Mesenchymal stem cell (in vitro differentiated cells and primary cell): ENCODE results near the gene TMEM167B.
A peak's percentile ranks its signal among the peaks of the same experiment; 100 is the strongest.

Experiments used
- DNase-seq: peaks from one replicate; pipeline ENCODE4 v3.0.0-alpha.2; 2013
- H2AFZ ChIP-seq: one replicate; pipeline ENCODE4 v1.6.1; 2013; ENCODE audit warnings: low read depth, mild to moderate bottlenecking, control low read depth, inconsistent platforms, low read length, moderate library complexity
- H2AK5ac ChIP-seq: 2 replicates; pipeline ENCODE4 v1.6.1; 2013; ENCODE audit warnings: low read length, moderate library complexity, mild to moderate bottlenecking, inconsistent platforms; ENCODE audit not compliant: severe bottlenecking
- H2BK120ac ChIP-seq: one replicate; pipeline ENCODE4 v1.6.1; 2013; ENCODE audit warnings: low read depth, mild to moderate bottlenecking, inconsistent platforms, low read length, moderate library complexity
- H2BK12ac ChIP-seq, 2 experiments: one replicate each; pipeline ENCODE4 v1.6.1; 2013; ENCODE audit warnings: inconsistent platforms in 2 of 2, low read length in 2 of 2, mild to moderate bottlenecking in 2 of 2, moderate library complexity in 2 of 2, control low read depth in 1 of 2
- H2BK15ac ChIP-seq: one replicate; pipeline ENCODE4 v1.6.1; 2013; ENCODE audit warnings: mild to moderate bottlenecking, low read depth, inconsistent platforms; ENCODE audit not compliant: poor library complexity, severe bottlenecking
- H2BK5ac ChIP-seq: 2 replicates; pipeline ENCODE4 v1.6.1; 2013; ENCODE audit warnings: low read depth, mild to moderate bottlenecking, low read length, control low read depth, inconsistent platforms; ENCODE audit not compliant: poor library complexity, severe bottlenecking
- H3K14ac ChIP-seq, 2 experiments: one replicate each; pipeline ENCODE4 v1.6.1; 2013; ENCODE audit warnings: inconsistent platforms in 2 of 2, low read length in 2 of 2, control low read depth in 1 of 2, mild to moderate bottlenecking in 1 of 2, moderate library complexity in 1 of 2
- H3K18ac ChIP-seq, 2 experiments: one replicate each; pipeline ENCODE4 v1.6.1; 2013; ENCODE audit warnings: inconsistent platforms in 2 of 2, low read length in 2 of 2, control low read depth in 1 of 2, low read depth in 1 of 2, mild to moderate bottlenecking in 1 of 2
- H3K23ac ChIP-seq, 2 experiments: one replicate each; pipeline ENCODE4 v1.6.1; 2013; ENCODE audit warnings: inconsistent platforms in 2 of 2, low read length in 2 of 2, mild to moderate bottlenecking in 2 of 2, moderate library complexity in 2 of 2, control low read depth in 1 of 2
- H3K27ac ChIP-seq: 2 replicates; pipeline ENCODE4 v1.5.1; 2013; ENCODE audit warnings: mild to moderate bottlenecking, moderate library complexity, low read length, control low read depth, inconsistent platforms; ENCODE audit not compliant: poor library complexity, severe bottlenecking
- H3K27me3 ChIP-seq, 2 experiments: 2 replicates each; pipeline versions ENCODE4 v1.6.1 to v1.7.0; 2013; ENCODE audit warnings: low read length in 2 of 2, mild to moderate bottlenecking in 2 of 2, moderate library complexity in 2 of 2, control low read depth in 1 of 2, inconsistent platforms in 1 of 2; ENCODE audit not compliant: control insufficient read depth in 1 of 2, insufficient read depth in 1 of 2
- H3K36me3 ChIP-seq, 2 experiments: 2 replicates each; pipeline versions ENCODE4 v1.6.1 to v1.7.0; 2013; ENCODE audit warnings: low read length in 2 of 2, control low read depth in 1 of 2, inconsistent platforms in 1 of 2, low read depth in 1 of 2, mild to moderate bottlenecking in 1 of 2; ENCODE audit not compliant: insufficient read depth in 2 of 2, control insufficient read depth in 1 of 2
- H3K4ac ChIP-seq, 2 experiments: one replicate each; pipeline ENCODE4 v1.6.1; 2013; ENCODE audit warnings: inconsistent platforms in 2 of 2, low read length in 2 of 2, mild to moderate bottlenecking in 2 of 2, moderate library complexity in 2 of 2, control low read depth in 1 of 2, low read depth in 1 of 2
- H3K4me1 ChIP-seq: 2 replicates; pipeline ENCODE4 v1.6.1; 2013; ENCODE audit warnings: low read depth, low read length, control low read depth; ENCODE audit not compliant: control insufficient read depth, insufficient read depth
- H3K4me2 ChIP-seq: 2 replicates; pipeline ENCODE4 v1.6.1; 2013; ENCODE audit warnings: low read length, mild to moderate bottlenecking, inconsistent platforms; ENCODE audit not compliant: poor library complexity, severe bottlenecking
- H3K4me3 ChIP-seq, 2 experiments: 2 replicates each; pipeline versions ENCODE4 v1.5.1 to v1.7.0; 2013; ENCODE audit warnings: low read length in 2 of 2, mild to moderate bottlenecking in 2 of 2, control low read depth in 1 of 2, low read depth in 1 of 2; ENCODE audit not compliant: insufficient read depth in 1 of 2
- H3K79me1 ChIP-seq: replicated peaks from 2 replicates; pipeline ENCODE4 v1.6.1; 2013; ENCODE audit warnings: mild to moderate bottlenecking, control low read depth, low read length, inconsistent platforms; ENCODE audit not compliant: poor library complexity, severe bottlenecking
- H3K9ac ChIP-seq: 2 replicates; pipeline ENCODE4 v1.7.0; 2013; ENCODE audit warnings: mild to moderate bottlenecking, low read length, moderate library complexity
- H3K9me3 ChIP-seq: 2 replicates; pipeline ENCODE4 v1.7.0; 2013; ENCODE audit warnings: mild to moderate bottlenecking, low read length; ENCODE audit not compliant: control insufficient read depth
- H4K8ac ChIP-seq: one replicate; pipeline ENCODE4 v1.6.1; 2013; ENCODE audit warnings: inconsistent platforms, mild to moderate bottlenecking, low read length, moderate library complexity
- H4K91ac ChIP-seq: one replicate; pipeline ENCODE4 v1.6.1; 2013; ENCODE audit warnings: mild to moderate bottlenecking, low read length, inconsistent platforms
- WGBS: methylation state at CpG from one replicate; pipeline ENCODE4 v1.1.7; 2013; ENCODE audit warnings: mixed read lengths; 5-methylcytosine and 5-hydroxymethylcytosine counted together

TMEM167B gene

DNA sequence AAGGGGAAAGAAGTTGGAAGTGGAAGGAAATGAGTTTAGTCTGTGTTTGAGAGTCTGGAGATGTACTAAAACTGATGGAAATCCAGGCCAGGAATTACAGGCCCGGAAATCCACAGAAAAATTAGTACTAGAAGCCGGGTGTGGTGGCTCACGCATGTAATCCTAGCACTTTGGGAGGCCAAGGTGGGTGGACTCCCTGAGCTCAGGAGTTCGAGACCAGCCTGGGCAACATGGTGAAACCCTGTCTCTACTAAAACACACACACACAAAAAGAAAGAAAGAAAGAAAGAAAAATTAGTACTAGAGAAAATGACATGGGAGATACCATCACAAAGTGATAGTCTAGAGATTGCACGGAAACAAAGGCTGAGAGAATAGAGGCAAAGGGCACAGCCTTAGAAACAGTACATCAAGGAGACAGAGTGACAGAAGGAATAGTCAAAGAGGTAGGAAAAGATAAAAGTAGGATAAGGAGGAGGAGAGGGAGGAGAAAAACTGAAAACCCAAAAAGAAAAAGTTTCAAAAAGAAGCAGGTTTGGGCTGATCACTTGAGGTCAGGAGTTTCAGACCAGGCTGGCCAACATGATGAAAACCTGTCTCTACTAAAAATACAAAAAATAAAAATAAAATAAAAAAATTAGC, 10.0 kb upstream of the TMEM167B start:
- H3K27me3 ChIP-seq, result no peaks in the 10 kb centered on the region
- no peak overlapping the region for H3K23ac ChIP-seq
- no peak overlapping the region for H2BK5ac ChIP-seq
- H2BK120ac ChIP-seq, result no peak overlapping the region
- no peak overlapping the region for H3K4ac ChIP-seq
- no peak for DNase-seq
- peaks cover 7% of the 10 kb centered on the region for H3K4me1 ChIP-seq
- H3K4me3 ChIP-seq, result no peak overlapping the region
- no peak overlapping the region for H4K8ac ChIP-seq
- H2BK12ac ChIP-seq, result no peak overlapping the region
- no peaks in the 10 kb centered on the region for H3K79me1 ChIP-seq
- no peak overlapping the region for H3K4me2 ChIP-seq
- H2AFZ ChIP-seq, result no peak overlapping the region
- no peak overlapping the region for H3K27ac ChIP-seq
- H3K9me3 ChIP-seq, result no peaks in the 10 kb centered on the region
- no peaks in the 10 kb centered on the region for H3K36me3 ChIP-seq
- WGBS, result 98% methylated on average over 2 of the region's 5 CpGs
- no peak overlapping the region for H3K18ac ChIP-seq
- no peak overlapping the region for H4K91ac ChIP-seq
- H2BK15ac ChIP-seq, result no peak overlapping the region
- H3K14ac ChIP-seq, result no peak overlapping the region
- peak overlapping the region; percentile 88 for H3K9ac ChIP-seq
- no peak overlapping the region for H2AK5ac ChIP-seq

DNA sequence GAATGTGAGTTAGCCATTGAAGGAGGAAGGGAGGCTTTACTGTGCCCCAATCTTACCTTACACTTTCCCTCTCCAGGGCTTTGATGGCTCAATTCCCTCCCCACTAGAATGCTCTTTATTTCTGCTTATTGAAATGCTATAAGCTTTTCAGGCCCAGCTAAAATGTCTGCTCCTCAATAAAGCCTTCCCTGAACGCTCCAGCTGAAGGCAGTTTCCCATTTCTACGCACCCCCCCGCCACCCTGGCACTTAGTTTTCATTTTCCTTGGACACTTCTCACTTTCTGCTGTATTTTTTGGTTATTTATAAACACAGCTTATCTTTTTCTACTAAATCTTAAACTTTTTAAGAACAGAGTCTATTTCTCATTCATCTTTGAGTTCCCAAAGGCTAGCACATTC, 7.1 kb upstream of the TMEM167B start:
- H3K9ac ChIP-seq, result no peak overlapping the region
- no peak for DNase-seq
- H3K14ac ChIP-seq, result no peak overlapping the region
- H3K27me3 ChIP-seq, result no peaks in the 10 kb centered on the region
- H2BK15ac ChIP-seq, result no peak overlapping the region
- no peak overlapping the region for H3K4me3 ChIP-seq
- H3K4me1 ChIP-seq, result peaks cover 4% of the 10 kb centered on the region
- H3K18ac ChIP-seq, result no peak overlapping the region
- H3K36me3 ChIP-seq, result no peaks in the 10 kb centered on the region
- H3K9me3 ChIP-seq, result no peaks in the 10 kb centered on the region
- no peak overlapping the region for H2AK5ac ChIP-seq
- H4K91ac ChIP-seq, result no peak overlapping the region
- H3K4me2 ChIP-seq, result no peak overlapping the region
- H3K23ac ChIP-seq, result no peak overlapping the region
- no peak overlapping the region for H4K8ac ChIP-seq
- no peaks in the 10 kb centered on the region for H3K79me1 ChIP-seq
- H2BK5ac ChIP-seq, result no peak overlapping the region
- 79% methylated on average over 3 of the region's 3 CpGs for WGBS
- H3K4ac ChIP-seq, result no peak overlapping the region
- no peak overlapping the region for H3K27ac ChIP-seq
- no peak overlapping the region for H2BK120ac ChIP-seq
- no peak overlapping the region for H2AFZ ChIP-seq
- H2BK12ac ChIP-seq, result no peak overlapping the region

DNA sequence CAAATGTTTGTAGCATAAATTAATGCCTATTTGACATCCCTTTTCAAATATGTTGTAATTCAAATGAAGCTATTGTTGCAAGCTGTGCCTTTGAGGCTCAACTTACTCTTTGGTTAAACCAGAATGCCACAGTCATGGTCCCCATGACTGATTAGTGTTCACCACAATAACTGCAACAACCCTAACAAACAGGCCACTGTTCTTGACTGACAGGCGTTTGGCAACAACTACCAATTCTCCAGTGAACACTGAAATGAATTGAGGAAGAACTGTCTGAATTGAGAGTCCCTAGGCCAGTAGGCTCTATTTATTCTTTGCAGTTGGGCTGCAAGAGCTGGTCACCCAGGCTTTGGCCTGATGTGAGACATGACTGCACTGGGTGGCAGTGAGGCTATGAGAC, 6.6 kb upstream of the TMEM167B start:
- H3K4me1 ChIP-seq, result peaks cover 4% of the 10 kb centered on the region
- H3K4me2 ChIP-seq, result no peak overlapping the region
- H2BK12ac ChIP-seq, result no peak overlapping the region
- no peak overlapping the region for H3K4ac ChIP-seq
- H2BK15ac ChIP-seq, result no peak overlapping the region
- H3K14ac ChIP-seq, result no peak overlapping the region
- no peak for DNase-seq
- H3K79me1 ChIP-seq, result no peaks in the 10 kb centered on the region
- no peak overlapping the region for H3K9ac ChIP-seq
- no peak overlapping the region for H4K91ac ChIP-seq
- no peak overlapping the region for H3K4me3 ChIP-seq
- H2AFZ ChIP-seq, result no peak overlapping the region
- H3K9me3 ChIP-seq, result no peaks in the 10 kb centered on the region
- H3K27me3 ChIP-seq, result no peaks in the 10 kb centered on the region
- H2BK5ac ChIP-seq, result no peak overlapping the region
- H3K18ac ChIP-seq, result no peak overlapping the region
- no peak overlapping the region for H2BK120ac ChIP-seq
- H2AK5ac ChIP-seq, result peak overlapping the region; percentile 26
- 89% methylated on average over 1 of the region's 1 CpG for WGBS
- no peak overlapping the region for H4K8ac ChIP-seq
- peak overlapping the region; percentile 3 for H3K27ac ChIP-seq
- H3K36me3 ChIP-seq, result no peaks in the 10 kb centered on the region
- no peak overlapping the region for H3K23ac ChIP-seq

DNA sequence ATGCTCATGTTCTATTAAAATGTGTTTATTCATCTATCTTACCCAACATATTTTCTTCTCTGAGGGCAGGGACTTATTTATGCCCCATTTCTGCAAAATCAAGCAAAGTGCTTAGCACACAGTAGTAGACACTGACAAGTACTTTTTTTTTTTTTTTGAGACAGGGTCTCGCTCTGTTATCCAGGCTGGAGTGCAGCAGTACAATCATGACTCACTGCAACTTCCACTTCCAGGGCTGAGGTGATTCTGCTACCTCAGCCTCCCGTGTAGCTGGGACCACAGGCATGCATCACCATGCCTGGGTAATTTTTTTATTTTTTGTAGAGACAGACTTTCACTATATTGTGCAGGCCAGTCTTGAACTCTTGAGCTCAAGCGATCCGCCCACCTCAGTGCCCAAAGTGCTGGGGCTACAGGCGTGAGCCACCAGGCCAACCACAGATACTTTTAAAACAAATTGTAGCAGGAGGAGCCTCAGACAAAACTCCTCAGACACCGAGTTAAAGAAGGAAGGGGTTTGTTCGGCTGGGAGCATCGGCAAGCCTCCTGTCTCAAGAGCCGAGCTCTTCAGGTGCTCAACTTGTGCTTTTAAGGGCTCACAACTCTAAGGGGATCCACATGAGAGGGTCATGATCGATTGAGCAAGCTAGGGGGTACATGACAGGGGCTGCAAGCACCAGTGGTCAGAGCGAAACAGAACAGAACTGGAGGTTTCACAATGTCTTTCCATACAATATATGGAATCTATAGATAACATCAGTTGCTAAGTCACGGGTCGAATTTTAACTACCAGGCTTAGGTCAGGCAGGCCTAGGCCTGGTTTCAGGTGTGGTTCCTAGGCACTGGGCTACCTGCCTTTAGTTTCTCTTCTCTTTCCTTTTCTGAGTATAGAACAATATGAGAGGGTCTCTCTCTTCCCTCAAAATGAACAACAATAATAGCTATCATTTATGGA, 5.7 kb upstream of the TMEM167B start:
- Histone ChIP-seq H2BK15ac (no peak overlapping the region), H3K27ac (peak overlapping the region; percentile 61), H4K8ac (no peak overlapping the region), H3K4me1 (peaks cover 6% of the 10 kb centered on the region), H2BK12ac (no peak overlapping the region), H2BK120ac (no peak overlapping the region), H3K4me3 (no peak overlapping the region), H3K36me3 (no peaks in the 10 kb centered on the region), H4K91ac (no peak overlapping the region), H3K23ac (no peak overlapping the region), H2AK5ac (peak overlapping the region; percentile 49), H3K9me3 (no peaks in the 10 kb centered on the region), H3K4me2 (no peak overlapping the region), H2BK5ac (no peak overlapping the region), H3K4ac (no peak overlapping the region), H2AFZ (no peak overlapping the region), H3K79me1 (peaks cover 7% of the 10 kb centered on the region), H3K18ac (no peak overlapping the region), H3K14ac (no peak overlapping the region), H3K27me3 (no peaks in the 10 kb centered on the region), H3K9ac (no peak overlapping the region)
- WGBS, result 86% methylated on average over 12 of the region's 13 CpGs
- DNase-seq, result peak; percentile 30
